ENCODE measurements around the gene ITSN1. TPM values are rescaled to one million over a fixed set of nuclear protein-coding genes. Genes with fewer than 3 reads are reported as not detected.
"Not testable (repeated sequence)": the region's sequence is repeated elsewhere in the genome, so short reads cannot be mapped to it uniquely, and the experiment has no call there.

Gene ITSN1
- total RNA-seq, 2 experiments from 2014 or later: 2.2 to 2.6 TPM

DNA sequence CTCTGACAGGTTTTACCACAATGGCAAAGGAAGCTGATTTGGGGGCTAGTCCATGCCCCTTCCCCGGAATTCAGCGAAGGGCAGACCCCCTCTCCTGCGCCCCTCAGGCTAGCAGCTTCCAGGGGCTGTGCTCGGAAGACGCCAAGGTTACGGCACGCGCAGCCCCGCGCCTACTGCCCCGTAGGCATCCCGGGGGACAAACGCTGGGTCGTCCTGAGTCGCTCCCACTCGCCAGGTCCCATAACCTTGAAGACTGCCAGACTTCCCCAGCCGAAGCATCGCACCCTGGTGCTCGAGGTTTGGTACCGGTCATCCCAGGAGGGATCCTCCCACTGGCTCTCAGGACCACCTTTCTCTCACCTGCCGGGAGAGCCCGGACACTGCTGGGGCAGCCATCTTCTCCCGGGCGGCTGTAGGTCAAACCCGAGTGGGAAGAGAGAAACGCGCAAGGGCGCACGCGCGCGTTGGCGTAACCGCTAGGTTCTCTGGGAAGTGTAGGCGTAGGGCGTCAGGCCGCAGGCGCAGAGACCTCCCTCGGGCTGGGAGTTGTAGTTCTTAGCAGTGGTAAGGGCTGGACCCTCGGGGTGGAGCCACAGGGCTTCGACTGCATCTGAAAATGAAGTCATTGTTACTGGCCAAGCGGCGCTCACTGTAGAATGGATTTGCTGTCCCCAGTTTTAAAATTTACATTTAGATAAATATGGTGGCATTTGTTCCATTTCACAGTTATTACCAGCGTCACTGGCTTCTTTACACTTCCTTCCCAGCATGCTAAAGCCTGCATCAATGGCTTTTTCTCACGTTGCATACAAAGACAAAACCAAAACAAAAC, 273.3 kb downstream of the ITSN1 start, which contains the start of gene ATP5PO:
TSS of gene ATP5PO (minus strand) at position 437 of the 832 bp plus-strand sequence. CDS start at position 396, 41 bp downstream.
- peaks cover 16% of the 10 kb centered on the region for H3K36me3 Mint-ChIP-seq (ENCODE audit: low read depth)
- H3K4me3 Mint-ChIP-seq: peak within 1 kb of the TSS; percentile 98
- CTCF ChIA-PET: interaction anchor here (1.4 to 2.3 kb wide), 2 partner anchors 8 to 95 kb away, joined by 3 to 11 read pairs; no protein-coding TSS in a partner anchor
- peak within 1 kb of the TSS; percentile 95 for H3K27ac Mint-ChIP-seq
- peak; percentile 98 for DNase-seq
- intact Hi-C loops (cut with micrococcal nuclease): loop anchor here (1.0 to 5.0 kb wide), 5 partner anchors 21 to 702 kb away; partner anchors contain the start of genes GART, ITSN1 and RCAN1
- H3K27me3 Mint-ChIP-seq (ENCODE audit: low read depth): no peaks in the 10 kb centered on the region
- H3K9me3 Mint-ChIP-seq: no peaks in the 10 kb centered on the region
- H3K4me1 Mint-ChIP-seq (ENCODE audit: low read depth): peaks cover 27% of the 10 kb centered on the region

GRCh38 chr21:33916200-33916567, 273.9 kb downstream of the ITSN1 start:
- intact Hi-C loops (cut with micrococcal nuclease): loop anchor here (5.0 kb wide), 1 partner anchor 701 kb away; the partner anchor contains the start of gene RCAN1
- H3K4me1 Mint-ChIP-seq (ENCODE audit: low read depth): peaks cover 27% of the 10 kb centered on the region
- no peak for DNase-seq
- H3K27me3 Mint-ChIP-seq (ENCODE audit: low read depth): no peaks in the 10 kb centered on the region
- H3K9me3 Mint-ChIP-seq: no peaks in the 10 kb centered on the region
- CTCF ChIA-PET: interaction anchor here (2.3 kb wide), 1 partner anchor 8 kb away, joined by 11 read pairs; no protein-coding TSS in a partner anchor
- peak overlapping the region; percentile 95 for H3K27ac Mint-ChIP-seq
- H3K36me3 Mint-ChIP-seq (ENCODE audit: low read depth): peaks cover 14% of the 10 kb centered on the region
- peak overlapping the region; percentile 98 for H3K4me3 Mint-ChIP-seq

DNA sequence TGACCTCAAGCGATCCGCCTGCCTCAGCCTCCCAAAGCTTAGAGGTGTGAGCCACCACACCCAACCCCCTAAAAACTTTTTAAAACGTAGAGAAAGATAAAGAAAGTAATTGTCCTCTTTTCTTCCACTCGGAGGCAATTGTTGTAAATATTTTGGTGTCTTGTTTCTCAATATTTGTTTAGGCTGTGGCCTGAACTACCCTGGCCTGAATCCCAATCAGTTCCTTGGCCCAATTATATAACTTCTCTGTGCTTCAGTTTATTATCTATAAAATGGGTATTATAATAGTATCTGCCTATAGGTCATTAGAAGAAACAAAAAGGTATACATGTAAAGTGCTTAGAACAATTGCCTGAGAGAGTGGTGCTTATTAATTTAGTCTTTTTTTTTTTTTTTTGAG, 275.1 kb downstream of the ITSN1 start:
- Mint-ChIP-seq H3K4me1 (ENCODE audit: low read depth) (peaks cover 25% of the 10 kb centered on the region), H3K9me3 (no peaks in the 10 kb centered on the region), H3K36me3 (ENCODE audit: low read depth) (peaks cover 12% of the 10 kb centered on the region), H3K4me3 (no peak overlapping the region), H3K27me3 (ENCODE audit: low read depth) (no peaks in the 10 kb centered on the region), H3K27ac (no peak overlapping the region)
- CTCF ChIA-PET: interaction anchor here (0.6 to 1.6 kb wide), 4 partner anchors 46 to 430 kb away, joined by 3 to 7 read pairs (median 4); no protein-coding TSS in a partner anchor
- no peak for DNase-seq
- intact Hi-C loops (cut with micrococcal nuclease): loop anchor here (5.0 kb wide), 1 partner anchor 700 kb away; the partner anchor contains the start of gene RCAN1

GRCh38 chr21:33924079-33924765, 281.9 kb downstream of the ITSN1 start:
- peak overlapping the region; percentile 24 for H3K27ac Mint-ChIP-seq
- H3K27me3 Mint-ChIP-seq (ENCODE audit: low read depth): no peaks in the 10 kb centered on the region
- DNase-seq: peak; percentile 96
- no peaks in the 10 kb centered on the region for H3K36me3 Mint-ChIP-seq (ENCODE audit: low read depth)
- peaks cover 5% of the 10 kb centered on the region for H3K9me3 Mint-ChIP-seq
- peaks cover 10% of the 10 kb centered on the region for H3K4me1 Mint-ChIP-seq (ENCODE audit: low read depth)
- no peak overlapping the region for H3K4me3 Mint-ChIP-seq
- intact Hi-C loops (cut with micrococcal nuclease): loop anchor here (1.0 to 5.0 kb wide), 4 partner anchors 205 to 424 kb away; no protein-coding TSS in a partner anchor
- CTCF ChIA-PET: interaction anchor here (0.7 to 4.0 kb wide), 69 partner anchors 9 to 444 kb away, joined by 3 to 168 read pairs (median 5); partner anchors contain the start of genes ATP5PO, MRPS6 and SLC5A3

DNA sequence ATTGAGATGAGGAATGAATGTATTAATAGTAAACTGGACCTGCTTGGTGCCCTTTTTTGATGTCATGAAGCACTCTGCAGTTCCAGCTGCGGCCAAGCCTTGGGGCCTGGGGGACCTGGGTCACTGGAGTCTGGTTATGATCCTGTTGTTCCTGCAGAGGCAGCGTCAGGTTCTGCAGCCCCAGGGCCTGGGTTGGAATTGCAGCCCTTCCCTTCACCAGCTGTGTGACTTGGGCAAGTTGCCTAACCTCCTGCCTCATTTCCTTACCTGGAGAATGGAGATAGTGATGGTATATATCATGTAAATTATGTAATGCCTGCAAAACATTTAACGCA, 282.4 kb downstream of the ITSN1 start:
- Mint-ChIP-seq H3K36me3 (ENCODE audit: low read depth) (no peaks in the 10 kb centered on the region), H3K9me3 (peaks cover 5% of the 10 kb centered on the region), H3K4me1 (ENCODE audit: low read depth) (peaks cover 10% of the 10 kb centered on the region), H3K27me3 (ENCODE audit: low read depth) (no peaks in the 10 kb centered on the region), H3K27ac (no peak overlapping the region), H3K4me3 (no peak overlapping the region)
- intact Hi-C loops (cut with micrococcal nuclease): loop anchor here (1.0 to 5.0 kb wide), 4 partner anchors 204 to 424 kb away; no protein-coding TSS in a partner anchor
- no peak for DNase-seq
- CTCF ChIA-PET: interaction anchor here (0.7 to 4.0 kb wide), 64 partner anchors 8 to 443 kb away, joined by 3 to 168 read pairs (median 5); partner anchors contain the start of genes ATP5PO, MRPS6 and SLC5A3

GRCh38 chr21:33926248-33926647, 283.9 kb downstream of the ITSN1 start:
- H3K9me3 Mint-ChIP-seq; intact Hi-C loops (cut with micrococcal nuclease); DNase-seq; H3K27me3 Mint-ChIP-seq (ENCODE audit: low read depth); H3K36me3 Mint-ChIP-seq (ENCODE audit: low read depth); CTCF ChIA-PET; H3K27ac Mint-ChIP-seq; H3K4me3 Mint-ChIP-seq: not testable (repeated sequence)
- peaks cover 11% of the 10 kb centered on the region for H3K4me1 Mint-ChIP-seq (ENCODE audit: low read depth)

DNA sequence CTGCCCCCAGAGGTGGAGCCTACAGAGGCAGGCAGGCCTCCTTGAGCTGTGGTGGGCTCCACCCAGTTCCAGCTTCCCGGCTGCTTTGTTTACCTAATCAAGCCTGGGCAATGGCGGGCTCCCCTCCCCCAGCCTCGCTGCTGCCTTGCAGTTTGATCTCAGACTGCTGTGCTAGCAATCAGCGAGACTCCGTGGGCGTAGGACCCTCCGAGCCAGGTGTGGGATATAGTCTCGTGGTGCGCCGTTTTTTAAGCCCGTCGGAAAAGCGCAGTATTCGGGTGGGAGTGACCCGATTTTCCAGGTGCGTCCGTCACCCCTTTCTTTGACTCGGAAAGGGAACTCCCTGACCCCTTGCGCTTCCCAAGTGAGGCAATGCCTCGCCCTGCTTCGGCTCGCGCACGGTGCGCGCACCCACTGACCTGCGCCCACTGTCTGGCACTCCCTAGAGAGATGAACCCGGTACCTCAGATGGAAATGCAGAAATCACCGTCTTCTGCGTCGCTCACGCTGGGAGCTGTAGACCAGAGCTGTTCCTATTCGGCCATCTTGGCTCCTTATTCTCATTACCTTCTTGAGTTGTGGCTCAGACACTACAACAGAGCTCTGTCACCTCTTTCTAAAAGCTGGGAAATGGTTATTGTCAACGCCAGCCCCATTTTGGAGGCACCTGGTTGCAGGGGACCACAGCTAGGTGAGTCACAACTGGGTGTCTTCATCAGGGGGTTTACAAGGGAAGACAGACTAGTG, 288.9 kb downstream of the ITSN1 start:
- peaks cover 36% of the 10 kb centered on the region for H3K4me1 Mint-ChIP-seq (ENCODE audit: low read depth)
- peak overlapping the region; percentile 93 for H3K4me3 Mint-ChIP-seq
- not testable (repeated sequence) for H3K9me3 Mint-ChIP-seq; H3K36me3 Mint-ChIP-seq (ENCODE audit: low read depth); H3K27me3 Mint-ChIP-seq (ENCODE audit: low read depth)
- CTCF ChIA-PET: interaction anchor here (0.8 to 2.7 kb wide), 2 partner anchors 7 to 49 kb away, joined by 5 to 17 read pairs; no protein-coding TSS in a partner anchor
- intact Hi-C loops (cut with micrococcal nuclease): loop anchor here (1.0 to 10.0 kb wide), 3 partner anchors 16 to 1014 kb away; no protein-coding TSS in a partner anchor
- DNase-seq: peak; percentile 86
- peak overlapping the region; percentile 99 for H3K27ac Mint-ChIP-seq

DNA sequence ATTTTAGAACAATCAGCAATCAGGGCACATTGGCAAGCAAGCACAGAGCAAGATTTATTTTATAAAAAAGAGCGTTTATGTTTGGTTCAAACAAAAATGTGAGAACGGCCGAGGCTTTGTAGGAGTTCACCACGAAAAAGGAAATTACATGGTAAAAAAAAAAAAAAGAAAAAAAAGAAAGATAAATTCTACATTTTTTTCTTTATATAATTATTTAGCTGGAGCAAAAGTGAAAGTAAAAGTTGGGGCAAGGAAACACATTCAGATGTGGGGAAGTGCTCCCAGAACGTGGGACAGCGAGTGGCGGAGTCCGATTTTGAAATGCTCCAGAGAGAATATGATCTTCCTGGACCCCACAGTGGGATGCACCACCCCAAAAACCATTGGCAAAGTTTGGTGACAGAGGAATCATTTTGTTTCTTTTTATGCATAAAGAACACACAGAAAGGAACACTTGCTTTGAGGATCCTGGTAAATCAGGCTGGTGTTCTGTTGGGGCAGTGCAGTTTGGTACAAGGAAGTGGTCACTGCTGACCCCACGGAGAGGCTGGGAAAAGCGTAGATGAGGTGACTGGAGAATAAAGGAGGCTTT, 289.6 kb downstream of the ITSN1 start:
- peak overlapping the region; percentile 99 for H3K27ac Mint-ChIP-seq
- H3K9me3 Mint-ChIP-seq: peaks cover 2% of the 10 kb centered on the region
- no peak for DNase-seq
- CTCF ChIA-PET: interaction anchor here (0.8 to 2.7 kb wide), 2 partner anchors 8 to 49 kb away, joined by 5 to 17 read pairs; no protein-coding TSS in a partner anchor
- intact Hi-C loops (cut with micrococcal nuclease): loop anchor here (1.0 to 10.0 kb wide), 3 partner anchors 15 to 1013 kb away; no protein-coding TSS in a partner anchor
- peaks cover 43% of the 10 kb centered on the region for H3K4me1 Mint-ChIP-seq (ENCODE audit: low read depth)
- peaks cover 1% of the 10 kb centered on the region for H3K36me3 Mint-ChIP-seq (ENCODE audit: low read depth)
- peak overlapping the region; percentile 93 for H3K4me3 Mint-ChIP-seq
- no peaks in the 10 kb centered on the region for H3K27me3 Mint-ChIP-seq (ENCODE audit: low read depth)

GRCh38 chr21:33932731-33933130, 290.4 kb downstream of the ITSN1 start:
- H3K27me3 Mint-ChIP-seq (ENCODE audit: low read depth): no peaks in the 10 kb centered on the region
- peak overlapping the region; percentile 93 for H3K4me3 Mint-ChIP-seq
- intact Hi-C loops (cut with micrococcal nuclease): loop anchor here (10.0 kb wide), 1 partner anchor 1012 kb away; no protein-coding TSS in a partner anchor
- peaks cover 1% of the 10 kb centered on the region for H3K36me3 Mint-ChIP-seq (ENCODE audit: low read depth)
- peaks cover 51% of the 10 kb centered on the region for H3K4me1 Mint-ChIP-seq (ENCODE audit: low read depth)
- peak overlapping the region; percentile 99 for H3K27ac Mint-ChIP-seq
- peaks cover 2% of the 10 kb centered on the region for H3K9me3 Mint-ChIP-seq
- DNase-seq: no peak
- CTCF ChIA-PET: interaction anchor here (0.7 to 2.7 kb wide), 7 partner anchors 9 to 196 kb away, joined by 3 to 17 read pairs (median 3); no protein-coding TSS in a partner anchor

GRCh38 chr21:33936301-33937038, 294.2 kb downstream of the ITSN1 start:
- no peaks in the 10 kb centered on the region for H3K9me3 Mint-ChIP-seq
- H3K36me3 Mint-ChIP-seq (ENCODE audit: low read depth): peaks cover 1% of the 10 kb centered on the region
- H3K27ac Mint-ChIP-seq: peak overlapping the region; percentile 93
- CTCF ChIA-PET: interaction anchor here (0.6 to 2.1 kb wide), 5 partner anchors 11 to 138 kb away, joined by 3 to 21 read pairs (median 3); no protein-coding TSS in a partner anchor
- H3K4me3 Mint-ChIP-seq: peak overlapping the region; percentile 34
- H3K4me1 Mint-ChIP-seq (ENCODE audit: low read depth): peaks cover 82% of the 10 kb centered on the region
- peak; percentile 79 for DNase-seq
- intact Hi-C loops (cut with micrococcal nuclease): loop anchor here (2.0 to 10.0 kb wide), 5 partner anchors 22 to 1008 kb away; partner anchors contain the start of gene ATP5PO
- no peaks in the 10 kb centered on the region for H3K27me3 Mint-ChIP-seq (ENCODE audit: low read depth)

Measured in activated naive CD4-positive, alpha-beta T cell treated with anti-CD3 and anti-CD28 coated beads for 36 hours (primary cell).